ENCODE data around the gene ZNG1C.
"Not testable (repeated sequence)": the region's sequence is repeated elsewhere in the genome, so short reads cannot be mapped to it uniquely, and the experiment has no call there.

Gene ZNG1C

GRCh38 chr9:68343992-68344391, 102.2 kb downstream of the ZNG1C start:
- not testable (repeated sequence) for DNase-seq
